Endothelial cell of umbilical vein (primary cell): ENCODE data around the gene SLC37A1. TPM values are rescaled to one million over a fixed set of nuclear protein-coding genes. Genes with fewer than 3 reads are reported as not detected.

ENCODE experiments used
- BruUV-seq: library from RNA; stranded (reverse); fragments of 400-500 nt; replicated peaks from 2 replicates; lab custom pipeline; 2021; lab: Mats Ljungman, UMichigan
- CTCF ChIA-PET: fragments of 300-600, 350-600 bp; sonication (Branson Sonifier 250); formaldehyde crosslinking; loops from one replicate; lab custom pipeline; 2021; ENCODE audit warnings: antibody characterized with exemption, inconsistent platforms; lab: Charles Lee
- POLR2A ChIA-PET: fragments of 300-600, 350-600 bp; sonication (Branson Sonifier 250); formaldehyde crosslinking; loops from one replicate; lab custom pipeline; 2021; ENCODE audit warnings: antibody characterized with exemption, inconsistent platforms; lab: Charles Lee
- DNase-seq: peaks from one replicate; pipeline ENCODE4 v3.0.0-alpha.2; 2011; ENCODE audit warnings: low read depth, low spot score
- FAIRE-seq: peaks from 2 replicates; lab custom pipeline; 2011; peaks lifted over from hg19 to GRCh38; lab: Jason Lieb, UNC
- H2AFZ ChIP-seq: 2 replicates; pipeline ENCODE4 v1.6.0; 2012; ENCODE audit warnings: low read depth, low read length, control low read depth, inconsistent platforms
- H3K27ac ChIP-seq: 2 replicates; pipeline ENCODE4 v1.5.1; 2011; ENCODE audit warnings: low read depth, mild to moderate bottlenecking, control low read depth, low read length, moderate library complexity; ENCODE audit not compliant: insufficient read depth
- H3K27me3 ChIP-seq, 2 experiments: 2 replicates each; pipeline versions ENCODE4 v1.6.0 to v1.6.1; 2011; ENCODE audit warnings: low read length in 2 of 2, mixed read lengths in 1 of 2; ENCODE audit not compliant: control insufficient read depth in 2 of 2, insufficient read depth in 2 of 2
- H3K36me3 ChIP-seq, 2 experiments: 2 replicates in 1 of 2; 3 replicates in 1 of 2; pipeline ENCODE4 v1.5.1; 2011; ENCODE audit warnings: low read length in 2 of 2, mild to moderate bottlenecking in 1 of 2, moderate library complexity in 1 of 2; ENCODE audit not compliant: control insufficient read depth in 2 of 2, insufficient read depth in 2 of 2; ENCODE audit errors: extremely low read depth in 1 of 2
- H3K4me1 ChIP-seq: 3 replicates; pipeline ENCODE4 v1.5.1; 2011; ENCODE audit warnings: mild to moderate bottlenecking, low read length; ENCODE audit not compliant: control insufficient read depth, insufficient read depth; ENCODE audit errors: extremely low read depth
- H3K4me2 ChIP-seq: 2 replicates; pipeline ENCODE4 v1.6.1; 2011; ENCODE audit warnings: low read length, control low read depth, mixed read lengths; ENCODE audit not compliant: insufficient read depth
- H3K4me3 ChIP-seq, 3 experiments: fragments of 200-600 bp in 1 of 3; sonication (generic), shearing (Covaris generic) in 1 of 3; replicated peaks in 1 of 3; 2 replicates each; pipeline ENCODE4 v1.5.1; 2011 to 2016; ENCODE audit warnings: control low read depth in 3 of 3, low read length in 3 of 3, mild to moderate bottlenecking in 2 of 3, inconsistent platforms in 1 of 3, low read depth in 1 of 3, moderate library complexity in 1 of 3; ENCODE audit not compliant: insufficient read depth in 1 of 3
- H3K79me2 ChIP-seq: 2 replicates; pipeline ENCODE4 v1.6.0; 2012; ENCODE audit warnings: low read length, inconsistent platforms; ENCODE audit not compliant: control insufficient read depth, insufficient read depth
- H3K9ac ChIP-seq: replicated peaks from 2 replicates; pipeline ENCODE3; 2011; ENCODE audit warnings: low read length, control low read depth; ENCODE audit not compliant: insufficient read depth; ENCODE audit errors: extremely low read depth
- H3K9me1 ChIP-seq: replicated peaks from 3 replicates; pipeline ENCODE4 v1.6.0; 2011; ENCODE audit warnings: mild to moderate bottlenecking, low read length; ENCODE audit not compliant: control insufficient read depth, insufficient read depth; ENCODE audit errors: extremely low read depth
- H3K9me3 ChIP-seq: replicated peaks from 2 replicates; pipeline ENCODE4 v1.5.1; 2012; ENCODE audit warnings: low read length, inconsistent platforms; ENCODE audit not compliant: control insufficient read depth, insufficient read depth
- H4K20me1 ChIP-seq: replicated peaks from 2 replicates; pipeline ENCODE3; 2011; ENCODE audit warnings: mild to moderate bottlenecking, low read length; ENCODE audit not compliant: control insufficient read depth, insufficient read depth; ENCODE audit errors: extremely low read depth
- CTCF ChIP-seq, 2 donors: IDR thresholded peaks; 1 replicate in 1 of 2; 2 replicates in 1 of 2; pipeline ENCODE4 v1.5.1; 2011; ENCODE audit warnings: low read length in 2 of 2, mild to moderate bottlenecking in 2 of 2, moderate library complexity in 2 of 2, control low read depth in 1 of 2, inconsistent platforms in 1 of 2, low read depth in 1 of 2; ENCODE audit not compliant: insufficient read depth in 1 of 2; ENCODE audit errors: extremely low read depth in 1 of 2
- EZH2 ChIP-seq: IDR thresholded peaks from 2 replicates; pipeline ENCODE4 v1.6.1; 2012; ENCODE audit warnings: borderline replicate concordance, low read depth, mild to moderate bottlenecking, moderate library complexity, low read length, inconsistent platforms; ENCODE audit not compliant: severe bottlenecking
- FOS ChIP-seq: IDR thresholded peaks from 2 replicates; pipeline ENCODE4 v1.6.1; 2011; ENCODE audit warnings: mild to moderate bottlenecking, low read length, moderate library complexity, borderline replicate concordance; ENCODE audit not compliant: insufficient read depth
- GATA2 ChIP-seq: IDR thresholded peaks from 2 replicates; pipeline ENCODE4 v1.7.0; 2011; ENCODE audit warnings: low read depth, mild to moderate bottlenecking, moderate library complexity, mixed read lengths, low read length; ENCODE audit not compliant: insufficient read length, insufficient read depth
- JUN ChIP-seq: IDR thresholded peaks from 2 replicates; pipeline ENCODE4 v1.6.1; 2011; ENCODE audit warnings: borderline replicate concordance, low read depth; ENCODE audit not compliant: insufficient read length, insufficient read depth
- MAX ChIP-seq: IDR thresholded peaks from 2 replicates; pipeline ENCODE4 v1.6.1; 2011; ENCODE audit not compliant: insufficient read depth, insufficient read length
- MYC ChIP-seq: IDR thresholded peaks from one replicate; pipeline ENCODE4 v1.6.1; 2011; ENCODE audit warnings: mild to moderate bottlenecking, low read depth, low read length
- POLR2A ChIP-seq: IDR thresholded peaks from 2 replicates; pipeline ENCODE4 v1.6.1; 2012; ENCODE audit warnings: low read depth, mild to moderate bottlenecking, control low read depth, low read length
- POLR2AphosphoS5 ChIP-seq: IDR thresholded peaks from 2 replicates; pipeline ENCODE4 v1.6.1; 2012; ENCODE audit warnings: low read depth, mild to moderate bottlenecking, control low read depth, low read length, moderate library complexity; ENCODE audit not compliant: insufficient read depth
- dilution Hi-C: fragments of 300-500 bp; cut with MboI; formaldehyde crosslinking; loops from one replicate; pipeline ENCODE4 v1.15.0; 2019; ENCODE audit warnings: low sequenced_read_pairs; ENCODE audit not compliant: extremely low pct_ligation_motif_present
- intact Hi-C: fragments of 100-400 bp; cut with micrococcal nuclease; formaldehyde crosslinking; loops from one replicate; pipeline ENCODE4 v1.10.0; 2022
- polyA plus RNA-seq, 4 experiments: library from polyadenylated mRNA; depleted of rRNA in 3 of 4; stranded (reverse) in 3 of 4; unstranded in 1 of 4; fragments of >200 nt; gene quantifications; 2 replicates each; pipeline versions ENCODE4 v1.2.1 to v1.2.3, GENCODE V29; 2011 to 2012; ENCODE audit warnings: missing spikeins in 1 of 4
- total RNA-seq: library from RNA; stranded (reverse); gene quantifications from 2 replicates; pipeline ENCODE4 v1.2.3, GENCODE V29; 2021

SLC37A1 gene
- total and polyA plus RNA-seq, 2 donors (not counting 3 experiments of a cell fraction or from before 2014, with no cell fraction given): 4.7 to 7.6 TPM

GRCh38 chr21:42530167-42530518 lies 16.5 kb downstream of the SLC37A1 start:
- FAIRE-seq: no peak
- Histone ChIP-seq H3K4me1 (no peaks in the 10 kb centered on the region), H3K9ac (no peak overlapping the region), H3K9me1 (no peaks in the 10 kb centered on the region), H3K27ac (no peak overlapping the region), H4K20me1 (no peaks in the 10 kb centered on the region), H3K4me3 (no peak overlapping the region), H2AFZ (no peak overlapping the region), H3K4me2 (no peak overlapping the region), H3K27me3 (no peaks in the 10 kb centered on the region), H3K36me3 (no peaks in the 10 kb centered on the region), H3K9me3 (no peaks in the 10 kb centered on the region), H3K79me2 (no peaks in the 10 kb centered on the region)
- POLR2A ChIA-PET: no interaction called here
- intact Hi-C loops (no loop called here), dilution Hi-C loops (no loop called here)
- TF ChIP-seq JUN (no peak), MYC (no peak), MAX (no peak), FOS (no peak), EZH2 (no peak), CTCF (IDR thresholded peaks at IDR 0.05; ENCODE audit: extremely low read depth in 1 of 2, insufficient read depth in 1 of 2, low read depth in 1 of 2, low read length in 2 of 2) (no peak), GATA2 (no peak), POLR2A (no peak), POLR2AphosphoS5 (no peak)
- CTCF ChIA-PET: interaction anchor here (0.8 kb wide), 1 partner anchor 20 kb away, joined by 3 read pairs; no protein-coding TSS in a partner anchor
- BruUV-seq: no TSS peak
- DNase-seq: no peak
